ENCODE measurements around the gene AQP12B.

AQP12B gene

GRCh38 chr2:240630771-240631547 lies 51.7 kb downstream of the AQP12B start:
- no peak for DNase-seq

- DNase-seq = no peak
Measured at GRCh38 chr2:240629968-240630770, 52.5 kb downstream of the AQP12B start.

- DNase-seq = no peak
Measured at GRCh38 chr2:240629619-240629967, 53.1 kb downstream of the AQP12B start.

- no peak for DNase-seq
Measured at GRCh38 chr2:240628808-240629618, 53.7 kb downstream of the AQP12B start.

- no peak for DNase-seq
Measured at GRCh38 chr2:240628507-240628807, 54.2 kb downstream of the AQP12B start.

- DNase-seq = no peak
Measured at GRCh38 chr2:240627736-240628506, 54.8 kb downstream of the AQP12B start.

- DNase-seq = no peak
Measured at GRCh38 chr2:240626531-240627300, 56.0 kb downstream of the AQP12B start.
